Stomach smooth muscle (tissue), 2 donors: ENCODE results near the gene MMP8.

Experiments used
- H3K27ac ChIP-seq: one replicate; pipeline ENCODE4 v1.7.0; 2013; ENCODE audit warnings: mild to moderate bottlenecking, low read length, inconsistent platforms
- H3K27me3 ChIP-seq, 2 donors: one replicate each; pipeline ENCODE4 v1.7.0; 2013; ENCODE audit warnings: low read length in 2 of 2; ENCODE audit not compliant: insufficient read depth in 2 of 2, control insufficient read depth in 1 of 2
- H3K36me3 ChIP-seq, 2 donors: one replicate each; pipeline ENCODE4 v1.7.0; 2013; ENCODE audit warnings: low read length in 2 of 2; ENCODE audit not compliant: control insufficient read depth in 2 of 2, insufficient read depth in 2 of 2
- H3K4me1 ChIP-seq: one replicate; pipeline ENCODE4 v1.7.0; 2013; ENCODE audit warnings: low read length; ENCODE audit not compliant: control insufficient read depth, insufficient read depth
- H3K4me3 ChIP-seq, 2 donors: one replicate each; pipeline ENCODE4 v1.7.0; 2013; ENCODE audit warnings: low read length in 2 of 2
- H3K9ac ChIP-seq, 2 donors: one replicate each; pipeline ENCODE4 v1.7.0; 2013; ENCODE audit warnings: low read length in 2 of 2, mild to moderate bottlenecking in 1 of 2
- H3K9me3 ChIP-seq, 2 donors: one replicate each; pipeline ENCODE4 v1.7.0; 2013; ENCODE audit warnings: low read length in 2 of 2; ENCODE audit not compliant: control insufficient read depth in 2 of 2
- donor health status: healthy.
- donor health status: Pancreatic carcinoma.

Gene MMP8

DNA sequence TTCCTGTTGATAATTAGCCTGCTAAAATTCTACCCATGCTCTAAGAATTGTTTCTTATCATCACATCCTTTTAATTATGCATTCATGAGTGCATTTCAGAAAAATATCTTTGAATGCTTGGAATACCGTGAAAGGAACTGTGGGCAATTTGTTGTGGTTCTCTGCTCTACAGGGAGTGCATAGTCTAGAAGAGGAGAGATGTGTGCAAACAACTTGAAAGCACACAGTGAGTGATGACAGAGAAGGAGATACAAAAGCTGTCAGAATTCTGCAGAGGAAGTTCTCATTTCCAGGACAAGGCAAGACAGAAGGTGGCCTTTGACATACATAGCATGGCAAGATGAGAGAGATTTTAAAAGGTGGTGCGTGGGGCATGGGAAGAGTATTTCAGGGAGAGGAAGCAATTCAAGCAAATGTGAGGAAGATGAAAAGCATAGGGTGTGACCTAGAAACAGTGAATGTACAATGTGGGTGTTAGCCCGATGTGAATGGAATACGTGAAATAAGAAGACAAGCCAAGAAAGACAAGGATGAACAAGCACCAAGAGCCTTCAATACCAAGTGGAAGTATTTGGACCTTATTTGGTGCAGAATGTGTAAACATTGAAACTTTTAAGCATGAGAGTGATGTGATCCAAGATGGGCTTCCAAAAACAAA lies 5.0 kb downstream of the MMP8 start:
- H3K4me3 ChIP-seq: no peak overlapping the region
- no peaks in the 10 kb centered on the region for H3K36me3 ChIP-seq
- no peak overlapping the region for H3K9ac ChIP-seq
- peaks cover 0 to 3% of the 10 kb centered on the region in 2 donors for H3K27me3 ChIP-seq
- peaks cover 0 to 2% of the 10 kb centered on the region in 2 donors for H3K9me3 ChIP-seq
- H3K4me1 ChIP-seq: no peaks in the 10 kb centered on the region
- no peak overlapping the region for H3K27ac ChIP-seq

DNA sequence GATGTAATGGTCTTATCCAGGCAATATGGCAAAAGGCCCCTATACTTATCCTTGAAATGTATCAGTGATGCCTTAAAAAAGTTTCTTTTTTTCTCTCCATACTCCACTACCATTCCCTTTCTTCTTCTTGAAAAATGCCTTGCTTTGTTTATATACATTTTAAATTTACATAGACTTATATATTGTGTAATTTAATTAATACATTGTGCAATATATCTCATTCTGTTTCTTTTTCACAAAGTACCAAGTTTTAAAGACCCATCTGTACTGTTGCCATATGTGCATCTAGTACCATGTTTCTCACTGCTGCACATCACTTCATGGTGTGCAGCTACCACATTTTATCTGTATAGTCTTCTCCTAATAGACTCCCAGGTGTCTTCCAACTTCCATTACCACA lies 7.5 kb downstream of the MMP8 start:
- Histone ChIP-seq H3K27ac (no peak overlapping the region), H3K9me3 (no peaks in the 10 kb centered on the region), H3K4me1 (no peaks in the 10 kb centered on the region), H3K4me3 (no peak overlapping the region), H3K36me3 (no peaks in the 10 kb centered on the region), H3K27me3 (peaks cover 0 to 3% of the 10 kb centered on the region in 2 donors), H3K9ac (no peak overlapping the region)

DNA sequence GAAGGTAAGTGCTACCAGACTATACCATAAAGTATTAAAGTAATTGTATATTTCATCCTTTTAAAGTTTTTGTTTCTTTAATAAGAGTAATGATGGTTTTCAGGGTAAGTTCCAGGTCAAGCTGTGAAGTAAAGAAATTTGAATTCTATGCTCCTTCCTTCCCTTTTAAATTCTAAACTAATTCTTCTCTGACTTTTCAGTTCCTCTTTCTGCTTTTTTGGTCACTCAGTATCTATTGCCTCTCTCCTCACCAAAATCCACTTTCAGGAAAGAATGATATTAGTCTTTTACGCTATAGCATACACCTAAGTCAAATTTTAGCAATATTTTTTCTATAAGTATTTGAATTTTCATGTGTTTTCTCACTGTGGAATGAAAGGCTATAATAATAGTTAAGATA lies 8.2 kb downstream of the MMP8 start:
- Histone ChIP-seq H3K36me3 (no peaks in the 10 kb centered on the region), H3K27ac (no peak overlapping the region), H3K4me1 (no peaks in the 10 kb centered on the region), H3K27me3 (peaks cover 0 to 3% of the 10 kb centered on the region in 2 donors), H3K4me3 (no peak overlapping the region), H3K9ac (no peak overlapping the region), H3K9me3 (no peaks in the 10 kb centered on the region)

DNA sequence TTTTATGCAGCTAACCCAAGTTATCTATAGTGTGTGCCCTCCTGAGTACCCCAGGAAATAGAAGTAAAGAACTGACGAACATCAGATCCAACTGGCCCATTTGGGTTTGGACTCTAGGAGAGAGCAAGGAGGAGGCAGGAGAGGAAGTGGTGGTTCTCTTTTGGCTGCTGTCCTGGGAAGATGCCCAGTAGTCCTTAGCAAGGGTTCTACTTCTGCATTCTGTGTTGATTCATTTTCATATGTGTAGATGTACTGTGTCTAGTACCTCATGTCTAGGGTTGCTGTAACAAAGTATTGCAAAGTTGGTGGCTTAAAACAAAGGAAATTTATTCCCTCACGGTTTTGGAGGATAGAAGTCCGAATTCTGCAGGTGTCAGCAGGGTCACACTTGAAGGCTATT lies 12.6 kb downstream of the MMP8 start:
- Histone ChIP-seq H3K27ac (no peak overlapping the region), H3K4me1 (no peaks in the 10 kb centered on the region), H3K4me3 (no peak overlapping the region), H3K36me3 (no peaks in the 10 kb centered on the region), H3K27me3 (peaks cover 0 to 3% of the 10 kb centered on the region in 2 donors), H3K9me3 (no peaks in the 10 kb centered on the region), H3K9ac (no peak overlapping the region)

DNA sequence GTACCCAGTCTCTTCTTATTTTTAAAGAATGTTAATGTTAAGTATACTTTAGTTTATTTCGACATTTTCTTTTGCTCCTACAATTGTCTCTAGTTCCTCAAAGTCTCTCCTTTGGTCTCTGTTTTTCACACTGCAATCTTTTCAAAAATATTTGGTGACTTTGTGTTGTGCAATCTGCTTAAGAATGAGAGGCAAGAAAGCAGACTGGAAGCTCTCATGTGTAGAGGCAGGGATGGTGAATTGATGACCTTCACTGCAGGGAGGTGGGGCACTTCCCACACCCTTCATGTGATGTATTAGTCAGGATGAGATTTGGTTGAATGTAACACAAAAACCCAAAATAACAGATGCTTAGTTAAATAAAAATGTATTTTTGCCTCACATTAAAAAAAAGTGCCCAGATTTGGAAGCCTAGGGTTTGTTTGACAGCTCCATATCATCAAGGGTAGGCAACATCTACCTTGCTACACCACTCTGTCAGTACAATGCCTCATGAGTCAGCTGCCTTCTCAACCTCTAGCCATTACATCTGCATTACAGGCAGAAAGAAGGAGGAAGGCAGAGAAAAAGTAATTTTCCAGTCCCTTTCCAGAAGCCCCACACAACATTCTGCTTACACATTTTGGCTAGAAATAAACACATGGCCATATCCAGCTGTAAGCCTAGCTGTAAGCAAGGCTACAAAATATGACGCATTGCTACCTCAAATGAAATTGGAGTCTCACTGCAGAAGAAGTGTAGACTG lies 15.4 kb downstream of the MMP8 start:
- no peak overlapping the region for H3K27ac ChIP-seq

DNA sequence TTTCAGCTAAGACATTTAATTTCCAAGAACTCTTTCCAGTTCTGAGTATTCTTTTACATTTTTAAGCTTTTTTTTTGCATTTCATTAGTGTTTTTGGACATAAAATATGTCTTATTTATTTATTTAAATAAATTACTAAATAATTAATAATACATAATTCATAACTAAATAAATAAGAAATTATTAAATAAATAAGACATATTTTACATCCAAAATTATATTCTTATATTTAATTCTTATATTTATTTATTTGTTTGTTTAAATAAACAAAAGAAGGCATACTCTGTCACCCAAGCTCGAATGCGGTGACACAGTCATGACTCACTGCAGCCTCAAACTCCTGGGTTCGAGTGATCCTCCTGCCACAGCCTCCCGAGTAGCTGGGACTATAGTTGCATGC lies 16.1 kb downstream of the MMP8 start:
- Histone ChIP-seq H3K9ac (no peak overlapping the region), H3K27ac (no peak overlapping the region), H3K4me3 (no peak overlapping the region), H3K9me3 (no peaks in the 10 kb centered on the region), H3K36me3 (no peaks in the 10 kb centered on the region), H3K27me3 (no peaks in the 10 kb centered on the region), H3K4me1 (no peaks in the 10 kb centered on the region)

More for the DNA sequence above, 15.4 kb downstream of the MMP8 start:
- H3K27me3 ChIP-seq: no peaks in the 10 kb centered on the region
- no peaks in the 10 kb centered on the region for H3K9me3 ChIP-seq
- H3K36me3 ChIP-seq: no peaks in the 10 kb centered on the region
- H3K9ac ChIP-seq: no peak overlapping the region
- no peaks in the 10 kb centered on the region for H3K4me1 ChIP-seq
- H3K4me3 ChIP-seq: no peak overlapping the region

DNA sequence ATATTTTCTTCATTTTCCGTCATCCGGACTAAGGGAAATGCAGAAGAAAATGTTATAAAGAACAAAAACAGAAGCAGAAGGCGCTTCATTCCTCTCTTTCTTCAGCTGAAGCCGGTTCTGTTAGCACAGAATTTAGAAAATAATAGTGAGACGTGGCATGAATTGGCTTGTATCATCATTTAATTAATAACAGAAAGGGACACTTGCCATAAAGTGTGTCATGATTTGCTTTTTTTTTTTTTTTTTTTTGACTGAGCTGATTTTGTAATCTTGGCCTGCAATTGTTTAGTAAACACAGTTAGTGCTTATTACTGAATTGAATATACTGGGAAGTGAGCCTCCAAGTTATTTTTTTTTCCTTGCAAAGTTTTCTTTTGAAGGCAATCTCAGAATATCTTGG lies 19.1 kb downstream of the MMP8 start, which contains the start of gene MMP27:
TSS of gene MMP27 (minus strand) at position 144 of the 400 bp plus-strand sequence. CDS start at position 89, 55 bp downstream.
- Histone ChIP-seq H3K4me1 (no peaks in the 10 kb centered on the region), H3K4me3 (no peak within 1 kb of the TSS), H3K9me3 (no peaks in the 10 kb centered on the region), H3K27me3 (no peaks in the 10 kb centered on the region), H3K9ac (no peak within 1 kb of the TSS), H3K27ac (no peak within 1 kb of the TSS), H3K36me3 (no peaks in the 10 kb centered on the region)

DNA sequence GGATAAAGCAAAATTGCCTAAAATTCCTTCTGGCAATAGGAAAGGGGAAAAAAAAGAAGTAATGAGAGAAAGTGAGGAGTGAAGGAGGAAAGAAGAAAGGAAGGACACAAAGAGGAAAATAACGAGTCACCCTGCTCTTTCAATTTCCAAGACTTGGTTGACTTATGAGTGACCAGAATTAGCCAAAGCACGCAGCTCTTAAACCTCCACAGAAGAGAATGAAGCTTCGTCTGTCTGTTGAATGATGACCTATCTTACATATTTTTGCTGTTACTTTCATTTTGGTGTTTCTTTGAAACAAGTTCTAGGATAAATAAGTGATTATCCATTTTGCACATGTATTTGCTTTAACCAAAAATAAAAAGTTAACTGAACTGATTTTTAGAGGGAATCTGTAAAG lies 19.9 kb downstream of the MMP8 start:
- H3K9ac ChIP-seq: no peak overlapping the region
- no peaks in the 10 kb centered on the region for H3K9me3 ChIP-seq
- H3K27ac ChIP-seq: no peak overlapping the region
- H3K4me1 ChIP-seq: no peaks in the 10 kb centered on the region
- H3K27me3 ChIP-seq: no peaks in the 10 kb centered on the region
- H3K4me3 ChIP-seq: no peak overlapping the region
- no peaks in the 10 kb centered on the region for H3K36me3 ChIP-seq

DNA sequence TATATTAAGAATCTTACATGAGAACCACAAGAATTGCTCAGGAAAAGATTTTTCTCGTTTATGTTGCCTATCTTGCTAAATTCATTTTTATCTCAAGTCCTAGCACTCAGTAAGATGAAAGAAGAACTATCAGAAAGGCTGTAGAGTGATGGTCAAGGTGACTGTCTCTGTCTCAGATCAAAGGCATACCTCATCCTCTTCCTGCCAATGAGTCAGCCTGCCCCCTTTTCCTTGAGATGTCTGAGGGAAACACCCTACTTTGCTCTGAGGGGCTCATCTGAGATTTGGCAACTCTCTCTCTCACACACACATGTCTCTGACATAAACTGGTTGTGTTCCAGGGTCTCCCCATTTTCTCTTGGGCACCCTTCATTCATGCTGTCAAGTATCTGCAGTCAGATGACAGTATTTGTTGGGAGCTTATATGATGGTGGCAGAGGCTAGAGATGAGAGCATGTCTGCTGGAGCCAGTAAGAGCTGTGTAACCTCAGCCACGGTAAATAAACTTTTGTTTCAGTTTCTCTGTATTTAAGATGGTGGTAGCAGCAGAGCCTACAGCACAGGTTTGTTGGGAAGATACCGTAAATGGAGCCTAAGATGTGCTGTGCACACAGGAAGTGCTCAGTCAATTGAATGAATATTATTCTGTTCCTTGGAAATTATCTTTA lies 20.8 kb downstream of the MMP8 start:
- Histone ChIP-seq H3K27ac (no peak overlapping the region), H3K27me3 (no peaks in the 10 kb centered on the region), H3K9me3 (no peaks in the 10 kb centered on the region), H3K36me3 (no peaks in the 10 kb centered on the region), H3K4me3 (no peak overlapping the region), H3K4me1 (no peaks in the 10 kb centered on the region), H3K9ac (no peak overlapping the region)

DNA sequence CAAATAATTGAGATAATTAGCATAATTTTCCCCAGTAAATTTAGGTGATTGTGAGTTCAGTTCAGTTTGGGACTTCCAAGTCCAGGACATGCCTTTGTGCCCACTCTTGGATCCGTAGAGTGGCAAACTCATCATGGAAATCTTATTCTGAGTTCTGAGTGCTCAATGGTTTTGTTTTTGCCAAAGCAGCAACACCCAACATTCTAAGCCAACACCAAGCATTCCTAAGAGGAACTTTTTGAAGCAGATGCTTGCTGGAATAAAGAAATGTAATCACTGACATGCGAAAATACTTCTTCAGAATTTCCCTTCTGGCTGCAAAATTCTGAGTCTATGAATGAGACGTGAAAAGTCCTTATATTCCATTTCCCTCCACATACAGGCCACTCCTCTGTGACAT lies 29.6 kb downstream of the MMP8 start:
- H3K27ac ChIP-seq: no peak overlapping the region
- H3K9ac ChIP-seq: no peak overlapping the region
- no peaks in the 10 kb centered on the region for H3K9me3 ChIP-seq
- H3K36me3 ChIP-seq: no peaks in the 10 kb centered on the region
- H3K4me1 ChIP-seq: peaks cover 7% of the 10 kb centered on the region
- H3K4me3 ChIP-seq: no peak overlapping the region
- H3K27me3 ChIP-seq: no peaks in the 10 kb centered on the region

DNA sequence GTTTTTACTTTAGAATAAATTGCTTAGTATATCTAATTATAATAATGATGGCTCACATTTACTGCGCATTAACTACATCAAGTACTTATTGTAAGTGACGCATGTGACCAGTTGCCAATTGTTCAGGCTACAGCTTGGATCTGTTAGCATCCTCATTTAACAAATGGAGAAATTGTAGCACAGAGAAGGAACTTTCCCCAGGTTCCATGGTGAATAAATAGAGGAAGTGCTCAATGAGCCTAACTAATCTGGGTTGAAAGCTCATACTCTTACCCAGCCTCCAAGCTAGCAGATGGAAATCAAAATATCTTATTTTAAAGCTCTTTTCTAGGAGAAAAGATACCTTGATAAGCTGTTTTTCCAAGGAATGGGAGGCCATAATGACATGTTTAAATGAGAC lies 39.0 kb downstream of the MMP8 start:
- H3K36me3 ChIP-seq: no peaks in the 10 kb centered on the region
- no peak overlapping the region for H3K9ac ChIP-seq
- no peak overlapping the region for H3K27ac ChIP-seq
- no peaks in the 10 kb centered on the region for H3K4me1 ChIP-seq
- no peaks in the 10 kb centered on the region for H3K27me3 ChIP-seq
- no peaks in the 10 kb centered on the region for H3K9me3 ChIP-seq
- H3K4me3 ChIP-seq: no peak overlapping the region
